Measurements from ENCODE around the gene ESRRA.

The ESRRA gene

DNA sequence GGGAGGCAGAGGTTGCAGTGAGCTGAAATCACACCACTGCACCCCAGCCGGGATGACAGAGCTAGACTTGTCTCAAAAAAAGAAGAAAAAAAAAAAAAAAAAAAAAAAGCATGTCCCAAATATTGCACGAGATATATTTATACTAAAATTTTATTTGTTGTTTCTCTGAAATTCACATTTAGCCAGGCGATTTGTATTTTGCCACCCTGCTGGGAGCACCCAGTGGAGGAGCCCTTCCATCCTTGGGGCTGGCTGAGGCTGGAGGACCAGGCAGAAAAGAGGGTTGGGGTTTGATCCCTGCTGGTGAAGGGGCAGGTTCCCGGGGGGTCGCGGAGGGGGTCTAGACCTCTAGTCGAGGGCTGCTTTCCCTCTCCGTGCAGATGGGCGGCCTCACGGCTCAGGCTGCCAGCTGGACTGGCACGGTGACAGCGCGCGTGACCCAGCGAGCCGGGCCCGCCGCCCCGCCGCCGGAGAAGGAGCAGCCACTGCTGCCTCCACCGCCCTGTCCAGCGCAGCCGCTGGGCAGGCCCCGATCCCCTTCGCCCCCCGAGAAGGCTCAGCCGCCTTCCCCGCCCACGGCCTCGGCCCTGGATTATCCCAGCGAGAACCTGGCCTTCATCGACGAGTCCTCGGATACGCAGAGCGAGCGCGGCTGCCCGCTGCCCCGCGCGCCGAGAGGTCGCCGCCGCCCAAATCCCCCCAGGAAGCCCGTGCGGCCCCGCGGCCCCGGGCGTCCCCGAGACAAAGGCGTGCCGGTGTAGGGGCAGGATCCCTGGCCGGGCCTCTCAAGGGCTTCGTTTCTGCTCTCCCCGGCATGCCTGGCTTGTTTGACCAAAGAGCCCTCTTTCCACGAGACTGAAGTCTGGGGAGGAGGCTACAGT, 6.1 kb upstream of the ESRRA start:
- no peaks in the 10 kb centered on the region for H3K79me1 ChIP-seq (replicated peaks; ENCODE audit: low read length, poor library complexity, severe bottlenecking)
- peak overlapping the region; percentile 12 for H4K8ac ChIP-seq (ENCODE audit: low read length)
- 3% methylated on average over 52 of the region's 60 CpGs for WGBS
- H2BK120ac ChIP-seq (ENCODE audit: low read depth, low read length): no peak overlapping the region
- peak overlapping the region in 1 of 2 experiments; percentile 43 for H3K4ac ChIP-seq (ENCODE audit: low read depth in 1 of 2, low read length in 2 of 2)
- H2BK12ac ChIP-seq (ENCODE audit: low read length in 2 of 2): peak overlapping the region in 1 of 2 experiments; percentile 25
- peak overlapping the region; percentile 39 to 67 for H3K4me3 ChIP-seq (ENCODE audit: insufficient read depth in 1 of 2, low read depth in 1 of 2, low read length in 2 of 2)
- DNase-seq: no peak
- H2BK5ac ChIP-seq (ENCODE audit: low read depth, low read length, poor library complexity, severe bottlenecking): no peak overlapping the region
- peak overlapping the region; percentile 34 for H4K91ac ChIP-seq (ENCODE audit: low read length)
- H3K27me3 ChIP-seq (ENCODE audit: control insufficient read depth in 1 of 2, insufficient read depth in 1 of 2, low read length in 2 of 2): peaks cover 61 to 62% of the 10 kb centered on the region in 2 experiments
- no peak overlapping the region for H2AK5ac ChIP-seq (ENCODE audit: low read length, severe bottlenecking)
- no peaks in the 10 kb centered on the region for H3K36me3 ChIP-seq (ENCODE audit: control insufficient read depth in 1 of 2, insufficient read depth in 2 of 2, low read depth in 1 of 2, low read length in 2 of 2)
- no peak overlapping the region for H3K18ac ChIP-seq (ENCODE audit: low read depth in 1 of 2, low read length in 2 of 2)
- H2BK15ac ChIP-seq (ENCODE audit: low read depth, poor library complexity, severe bottlenecking): peak overlapping the region; percentile 55
- H3K23ac ChIP-seq (ENCODE audit: low read length in 2 of 2): peak overlapping the region in 1 of 2 experiments; percentile 9
- peak overlapping the region; percentile 75 for H3K9ac ChIP-seq (ENCODE audit: low read length)
- no peak overlapping the region for H2AFZ ChIP-seq (ENCODE audit: low read depth, low read length)
- peaks cover 23% of the 10 kb centered on the region for H3K4me1 ChIP-seq (ENCODE audit: control insufficient read depth, insufficient read depth, low read depth, low read length)
- H3K14ac ChIP-seq (ENCODE audit: low read length in 2 of 2): peak overlapping the region in 1 of 2 experiments; percentile 53
- H3K27ac ChIP-seq (ENCODE audit: low read length, poor library complexity, severe bottlenecking): no peak overlapping the region
- H3K4me2 ChIP-seq (ENCODE audit: low read length, poor library complexity, severe bottlenecking): peak overlapping the region; percentile 75
- no peaks in the 10 kb centered on the region for H3K9me3 ChIP-seq (ENCODE audit: control insufficient read depth, low read length)

GRCh38 chr11:64299847-64300648, 5.3 kb upstream of the ESRRA start, which contains the start of gene CATSPERZ:
Gene CATSPERZ (plus strand): TSS chr11:64300358. CDS start chr11:64300411, 53 bp downstream.
- no peaks in the 10 kb centered on the region for H3K36me3 ChIP-seq (ENCODE audit: control insufficient read depth in 1 of 2, insufficient read depth in 2 of 2, low read depth in 1 of 2, low read length in 2 of 2)
- peak within 1 kb of the TSS in 1 of 2 experiments; percentile 43 for H3K4ac ChIP-seq (ENCODE audit: low read depth in 1 of 2, low read length in 2 of 2)
- H2BK5ac ChIP-seq (ENCODE audit: low read depth, low read length, poor library complexity, severe bottlenecking): no peak within 1 kb of the TSS
- peak within 1 kb of the TSS; percentile 75 for H3K9ac ChIP-seq (ENCODE audit: low read length)
- peak within 1 kb of the TSS; percentile 62 for H2AFZ ChIP-seq (ENCODE audit: low read depth, low read length)
- H3K4me2 ChIP-seq (ENCODE audit: low read length, poor library complexity, severe bottlenecking): peak within 1 kb of the TSS; percentile 75
- peak within 1 kb of the TSS in 1 of 2 experiments; percentile 81 for H3K23ac ChIP-seq (ENCODE audit: low read length in 2 of 2)
- H2BK15ac ChIP-seq (ENCODE audit: low read depth, poor library complexity, severe bottlenecking): peak within 1 kb of the TSS; percentile 55
- peak within 1 kb of the TSS in 1 of 2 experiments; percentile 63 for H3K18ac ChIP-seq (ENCODE audit: low read depth in 1 of 2, low read length in 2 of 2)
- H3K79me1 ChIP-seq (replicated peaks; ENCODE audit: low read length, poor library complexity, severe bottlenecking): no peaks in the 10 kb centered on the region
- H3K14ac ChIP-seq (ENCODE audit: low read length in 2 of 2): peak within 1 kb of the TSS in 1 of 2 experiments; percentile 53
- H3K4me1 ChIP-seq (ENCODE audit: control insufficient read depth, insufficient read depth, low read depth, low read length): peaks cover 24% of the 10 kb centered on the region
- H3K9me3 ChIP-seq (ENCODE audit: control insufficient read depth, low read length): no peaks in the 10 kb centered on the region
- no peak within 1 kb of the TSS for H3K27ac ChIP-seq (ENCODE audit: low read length, poor library complexity, severe bottlenecking)
- H3K27me3 ChIP-seq (ENCODE audit: control insufficient read depth in 1 of 2, insufficient read depth in 1 of 2, low read length in 2 of 2): peaks cover 54 to 56% of the 10 kb centered on the region in 2 experiments
- peak within 1 kb of the TSS; percentile 12 for H4K8ac ChIP-seq (ENCODE audit: low read length)
- H3K4me3 ChIP-seq (ENCODE audit: insufficient read depth in 1 of 2, low read depth in 1 of 2, low read length in 2 of 2): peak within 1 kb of the TSS; percentile 39 to 67
- H2BK12ac ChIP-seq (ENCODE audit: low read length in 2 of 2): peak within 1 kb of the TSS in 1 of 2 experiments; percentile 25
- 8% methylated on average over 47 of the region's 54 CpGs for WGBS
- H4K91ac ChIP-seq (ENCODE audit: low read length): peak within 1 kb of the TSS; percentile 34
- no peak for DNase-seq
- no peak within 1 kb of the TSS for H2AK5ac ChIP-seq (ENCODE audit: low read length, severe bottlenecking)
- no peak within 1 kb of the TSS for H2BK120ac ChIP-seq (ENCODE audit: low read depth, low read length)

- no peak overlapping the region for H3K4me2 ChIP-seq (ENCODE audit: low read length, poor library complexity, severe bottlenecking)
- no peaks in the 10 kb centered on the region for H3K36me3 ChIP-seq (ENCODE audit: control insufficient read depth in 1 of 2, insufficient read depth in 2 of 2, low read depth in 1 of 2, low read length in 2 of 2)
- H3K4me3 ChIP-seq (ENCODE audit: insufficient read depth in 1 of 2, low read depth in 1 of 2, low read length in 2 of 2): no peak overlapping the region
- H3K79me1 ChIP-seq (replicated peaks; ENCODE audit: low read length, poor library complexity, severe bottlenecking): peaks cover 11% of the 10 kb centered on the region
- no peak overlapping the region for H2BK5ac ChIP-seq (ENCODE audit: low read depth, low read length, poor library complexity, severe bottlenecking)
- H2AK5ac ChIP-seq (ENCODE audit: low read length, severe bottlenecking): peak overlapping the region; percentile 49
- no peak overlapping the region for H2AFZ ChIP-seq (ENCODE audit: low read depth, low read length)
- no peak overlapping the region for H2BK120ac ChIP-seq (ENCODE audit: low read depth, low read length)
- peaks cover 21 to 22% of the 10 kb centered on the region in 2 experiments for H3K27me3 ChIP-seq (ENCODE audit: control insufficient read depth in 1 of 2, insufficient read depth in 1 of 2, low read length in 2 of 2)
- peak overlapping the region in 1 of 2 experiments; percentile 92 for H3K14ac ChIP-seq (ENCODE audit: low read length in 2 of 2)
- peaks cover 37% of the 10 kb centered on the region for H3K4me1 ChIP-seq (ENCODE audit: control insufficient read depth, insufficient read depth, low read depth, low read length)
- no peak for DNase-seq
- H3K23ac ChIP-seq (ENCODE audit: low read length in 2 of 2): no peak overlapping the region
- WGBS: 94% methylated on average over 12 of the region's 13 CpGs
- peak overlapping the region; percentile 90 for H3K9ac ChIP-seq (ENCODE audit: low read length)
- H2BK12ac ChIP-seq (ENCODE audit: low read length in 2 of 2): no peak overlapping the region
- no peak overlapping the region for H4K8ac ChIP-seq (ENCODE audit: low read length)
- no peak overlapping the region for H3K27ac ChIP-seq (ENCODE audit: low read length, poor library complexity, severe bottlenecking)
- peak overlapping the region; percentile 57 for H2BK15ac ChIP-seq (ENCODE audit: low read depth, poor library complexity, severe bottlenecking)
- H3K18ac ChIP-seq (ENCODE audit: low read depth in 1 of 2, low read length in 2 of 2): peak overlapping the region in 1 of 2 experiments; percentile 62
- H3K9me3 ChIP-seq (ENCODE audit: control insufficient read depth, low read length): no peaks in the 10 kb centered on the region
- H4K91ac ChIP-seq (ENCODE audit: low read length): no peak overlapping the region
- no peak overlapping the region for H3K4ac ChIP-seq (ENCODE audit: low read depth in 1 of 2, low read length in 2 of 2)
Observed at GRCh38 chr11:64303109-64304031, 2.0 kb upstream of the ESRRA start.

Measured in mesenchymal stem cell (in vitro differentiated cells and primary cell).